ENCODE data around the gene ACE. TPM values are rescaled to one million over a fixed set of nuclear protein-coding genes. Genes with fewer than 3 reads are reported as not detected.

The ACE gene
- total and polyA plus RNA-seq, 4 donors, result 1.1 to 6.9 (median 2.4) TPM

DNA sequence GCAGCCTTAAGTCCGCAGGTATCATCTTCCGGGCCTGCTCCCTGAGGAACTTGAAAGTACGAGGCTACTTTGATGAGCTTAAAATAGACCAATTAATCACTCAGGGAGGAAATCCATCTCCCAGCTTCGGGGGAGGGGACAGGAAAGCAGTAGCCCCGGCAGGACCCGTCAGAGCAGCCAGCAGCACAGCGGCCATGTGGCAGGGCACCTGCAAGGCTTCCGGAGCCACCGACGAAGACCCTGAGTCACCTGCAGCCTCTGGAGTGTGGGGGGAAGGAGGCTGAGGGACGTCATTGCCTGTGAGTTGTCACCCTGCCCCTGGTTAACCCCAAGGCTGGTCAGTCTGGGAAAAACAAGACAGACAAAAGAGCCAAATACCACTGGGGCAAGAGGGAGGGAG, 26.3 kb upstream of the ACE start:
- Histone ChIP-seq H3K4me1 (ENCODE audit: control insufficient read depth in 4 of 4, insufficient read depth in 4 of 4, low read length in 3 of 4) (peaks cover 2 to 10% (median 7%) of the 10 kb centered on the region in 4 donors), H3K4me3 (ENCODE audit: low read depth in 1 of 3, low read length in 3 of 3) (no peak overlapping the region), H3K9me3 (ENCODE audit: control insufficient read depth in 4 of 4, low read length in 3 of 4) (no peaks in the 10 kb centered on the region), H3K27me3 (ENCODE audit: control insufficient read depth in 4 of 4, insufficient read depth in 4 of 4, low read length in 3 of 4) (no peaks in the 10 kb centered on the region), H3K27ac (ENCODE audit: low read depth in 1 of 2, low read length in 2 of 2) (no peak overlapping the region), H3K36me3 (ENCODE audit: control insufficient read depth in 4 of 4, insufficient read depth in 3 of 4, low read depth in 1 of 4, low read length in 3 of 4) (no peaks in the 10 kb centered on the region), H3K9ac (ENCODE audit: low read depth in 1 of 2, low read length in 2 of 2) (no peak overlapping the region)
- TF ChIP-seq, protein P1, sequence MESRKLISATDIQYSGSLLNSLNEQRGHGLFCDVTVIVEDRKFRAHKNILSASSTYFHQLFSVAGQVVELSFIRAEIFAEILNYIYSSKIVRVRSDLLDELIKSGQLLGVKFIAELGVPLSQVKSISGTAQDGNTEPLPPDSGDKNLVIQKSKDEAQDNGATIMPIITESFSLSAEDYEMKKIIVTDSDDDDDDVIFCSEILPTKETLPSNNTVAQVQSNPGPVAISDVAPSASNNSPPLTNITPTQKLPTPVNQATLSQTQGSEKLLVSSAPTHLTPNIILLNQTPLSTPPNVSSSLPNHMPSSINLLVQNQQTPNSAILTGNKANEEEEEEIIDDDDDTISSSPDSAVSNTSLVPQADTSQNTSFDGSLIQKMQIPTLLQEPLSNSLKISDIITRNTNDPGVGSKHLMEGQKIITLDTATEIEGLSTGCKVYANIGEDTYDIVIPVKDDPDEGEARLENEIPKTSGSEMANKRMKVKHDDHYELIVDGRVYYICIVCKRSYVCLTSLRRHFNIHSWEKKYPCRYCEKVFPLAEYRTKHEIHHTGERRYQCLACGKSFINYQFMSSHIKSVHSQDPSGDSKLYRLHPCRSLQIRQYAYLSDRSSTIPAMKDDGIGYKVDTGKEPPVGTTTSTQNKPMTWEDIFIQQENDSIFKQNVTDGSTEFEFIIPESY (IDR thresholded peaks at IDR 0.05), result no peak
- TF ChIP-seq HNF4A (conservative IDR thresholded peaks at IDR 0.05) (no peak), FOXA2 (IDR thresholded peaks at IDR 0.05) (no peak), FOXA1 (IDR thresholded peaks at IDR 0.05) (no peak), RXRA (IDR thresholded peaks at IDR 0.05) (no peak), HNF4G (IDR thresholded peaks at IDR 0.05) (no peak), EGR1 (IDR thresholded peaks at IDR 0.05; ENCODE audit: low read depth in 2 of 2) (no peak), TAF1 (conservative IDR thresholded peaks at IDR 0.05) (no peak), SP1 (IDR thresholded peaks at IDR 0.05) (no peak), YY1 (IDR thresholded peaks at IDR 0.05) (no peak), NR2F2 (IDR thresholded peaks at IDR 0.05) (no peak), JUND (IDR thresholded peaks at IDR 0.05) (no peak), RAD21 (IDR thresholded peaks at IDR 0.05) (no peak), GABPA (IDR thresholded peaks at IDR 0.05 in 1 of 2, conservative IDR thresholded peaks at IDR 0.05 in 1 of 2) (no peak)
- TF ChIP-seq, protein P2, sequence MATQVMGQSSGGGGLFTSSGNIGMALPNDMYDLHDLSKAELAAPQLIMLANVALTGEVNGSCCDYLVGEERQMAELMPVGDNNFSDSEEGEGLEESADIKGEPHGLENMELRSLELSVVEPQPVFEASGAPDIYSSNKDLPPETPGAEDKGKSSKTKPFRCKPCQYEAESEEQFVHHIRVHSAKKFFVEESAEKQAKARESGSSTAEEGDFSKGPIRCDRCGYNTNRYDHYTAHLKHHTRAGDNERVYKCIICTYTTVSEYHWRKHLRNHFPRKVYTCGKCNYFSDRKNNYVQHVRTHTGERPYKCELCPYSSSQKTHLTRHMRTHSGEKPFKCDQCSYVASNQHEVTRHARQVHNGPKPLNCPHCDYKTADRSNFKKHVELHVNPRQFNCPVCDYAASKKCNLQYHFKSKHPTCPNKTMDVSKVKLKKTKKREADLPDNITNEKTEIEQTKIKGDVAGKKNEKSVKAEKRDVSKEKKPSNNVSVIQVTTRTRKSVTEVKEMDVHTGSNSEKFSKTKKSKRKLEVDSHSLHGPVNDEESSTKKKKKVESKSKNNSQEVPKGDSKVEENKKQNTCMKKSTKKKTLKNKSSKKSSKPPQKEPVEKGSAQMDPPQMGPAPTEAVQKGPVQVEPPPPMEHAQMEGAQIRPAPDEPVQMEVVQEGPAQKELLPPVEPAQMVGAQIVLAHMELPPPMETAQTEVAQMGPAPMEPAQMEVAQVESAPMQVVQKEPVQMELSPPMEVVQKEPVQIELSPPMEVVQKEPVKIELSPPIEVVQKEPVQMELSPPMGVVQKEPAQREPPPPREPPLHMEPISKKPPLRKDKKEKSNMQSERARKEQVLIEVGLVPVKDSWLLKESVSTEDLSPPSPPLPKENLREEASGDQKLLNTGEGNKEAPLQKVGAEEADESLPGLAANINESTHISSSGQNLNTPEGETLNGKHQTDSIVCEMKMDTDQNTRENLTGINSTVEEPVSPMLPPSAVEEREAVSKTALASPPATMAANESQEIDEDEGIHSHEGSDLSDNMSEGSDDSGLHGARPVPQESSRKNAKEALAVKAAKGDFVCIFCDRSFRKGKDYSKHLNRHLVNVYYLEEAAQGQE (IDR thresholded peaks at IDR 0.05), result no peak
- TF ChIP-seq, protein P3, sequence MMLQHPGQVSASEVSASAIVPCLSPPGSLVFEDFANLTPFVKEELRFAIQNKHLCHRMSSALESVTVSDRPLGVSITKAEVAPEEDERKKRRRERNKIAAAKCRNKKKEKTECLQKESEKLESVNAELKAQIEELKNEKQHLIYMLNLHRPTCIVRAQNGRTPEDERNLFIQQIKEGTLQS (IDR thresholded peaks at IDR 0.05), result no peak
- TF ChIP-seq, protein P4, sequence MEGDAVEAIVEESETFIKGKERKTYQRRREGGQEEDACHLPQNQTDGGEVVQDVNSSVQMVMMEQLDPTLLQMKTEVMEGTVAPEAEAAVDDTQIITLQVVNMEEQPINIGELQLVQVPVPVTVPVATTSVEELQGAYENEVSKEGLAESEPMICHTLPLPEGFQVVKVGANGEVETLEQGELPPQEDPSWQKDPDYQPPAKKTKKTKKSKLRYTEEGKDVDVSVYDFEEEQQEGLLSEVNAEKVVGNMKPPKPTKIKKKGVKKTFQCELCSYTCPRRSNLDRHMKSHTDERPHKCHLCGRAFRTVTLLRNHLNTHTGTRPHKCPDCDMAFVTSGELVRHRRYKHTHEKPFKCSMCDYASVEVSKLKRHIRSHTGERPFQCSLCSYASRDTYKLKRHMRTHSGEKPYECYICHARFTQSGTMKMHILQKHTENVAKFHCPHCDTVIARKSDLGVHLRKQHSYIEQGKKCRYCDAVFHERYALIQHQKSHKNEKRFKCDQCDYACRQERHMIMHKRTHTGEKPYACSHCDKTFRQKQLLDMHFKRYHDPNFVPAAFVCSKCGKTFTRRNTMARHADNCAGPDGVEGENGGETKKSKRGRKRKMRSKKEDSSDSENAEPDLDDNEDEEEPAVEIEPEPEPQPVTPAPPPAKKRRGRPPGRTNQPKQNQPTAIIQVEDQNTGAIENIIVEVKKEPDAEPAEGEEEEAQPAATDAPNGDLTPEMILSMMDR (IDR thresholded peaks at IDR 0.05; ENCODE audit: low read depth, low read length, missing input control), result no peak
- TF ChIP-seq, protein P5, sequence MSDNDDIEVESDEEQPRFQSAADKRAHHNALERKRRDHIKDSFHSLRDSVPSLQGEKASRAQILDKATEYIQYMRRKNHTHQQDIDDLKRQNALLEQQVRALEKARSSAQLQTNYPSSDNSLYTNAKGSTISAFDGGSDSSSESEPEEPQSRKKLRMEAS (IDR thresholded peaks at IDR 0.05), result no peak
- 56% methylated on average over 11 of the region's 11 CpGs for WGBS
- DNase-seq (ENCODE audit: low spot score), result no peak
